HL-60 (cell line): ENCODE results near the gene NFIA.

Experiments used
- DNase-seq, 2 experiments: peaks; one replicate each; pipeline ENCODE4 v3.0.0-alpha.2; 2010 to 2020; ENCODE audit warnings: low read depth in 1 of 2, low spot score in 1 of 2
- H3K27ac ChIP-seq: fragments of 250-450 bp; sonication (Bioruptor Pico); replicated peaks from 2 replicates; pipeline ENCODE4 v1.5.1; 2020; ENCODE audit warnings: mild to moderate bottlenecking, moderate library complexity
- H3K27me3 ChIP-seq: fragments of 250-450 bp; sonication (Bioruptor Pico); 2 replicates; pipeline ENCODE4 v1.5.1; 2021; ENCODE audit warnings: mild to moderate bottlenecking, moderate library complexity; ENCODE audit not compliant: insufficient read depth, poor library complexity, severe bottlenecking
- H3K4me3 ChIP-seq: replicated peaks from 2 replicates; pipeline ENCODE4 v1.5.1; 2011; ENCODE audit warnings: mild to moderate bottlenecking, control low read depth, low read length; ENCODE audit not compliant: insufficient read depth
- CTCF ChIP-seq: IDR thresholded peaks from one replicate; pipeline ENCODE4 v1.5.1; 2011; ENCODE audit warnings: low read length, control low read depth, inconsistent platforms; ENCODE audit not compliant: insufficient read depth
- GABPA ChIP-seq: IDR thresholded peaks from 2 replicates; pipeline ENCODE4 v1.6.1; 2012; ENCODE audit warnings: low read depth
- POLR2AphosphoS5 ChIP-seq: IDR thresholded peaks from 2 replicates; pipeline ENCODE4 v1.6.1; 2012; ENCODE audit warnings: low read depth
- SPI1 ChIP-seq: IDR thresholded peaks from 2 replicates; pipeline ENCODE4 v1.6.1; 2012; ENCODE audit warnings: low read depth, mild to moderate bottlenecking, borderline replicate concordance
- TF ChIP-seq, protein P1 (sequence below): IDR thresholded peaks from 2 replicates; pipeline ENCODE4 v1.6.1; 2012; ENCODE audit warnings: low read depth; ENCODE audit not compliant: insufficient replicate concordance

The NFIA gene

GRCh38 chr1:61142726-61143500, 60.6 kb downstream of the NFIA start:
- no peak overlapping the region for H3K27ac ChIP-seq
- DNase-seq: no peak
- H3K27me3 ChIP-seq: no peaks in the 10 kb centered on the region
- TF ChIP-seq GABPA (no peak), SPI1 (no peak), POLR2AphosphoS5 (no peak), CTCF (no peak)
- TF ChIP-seq, protein P1, sequence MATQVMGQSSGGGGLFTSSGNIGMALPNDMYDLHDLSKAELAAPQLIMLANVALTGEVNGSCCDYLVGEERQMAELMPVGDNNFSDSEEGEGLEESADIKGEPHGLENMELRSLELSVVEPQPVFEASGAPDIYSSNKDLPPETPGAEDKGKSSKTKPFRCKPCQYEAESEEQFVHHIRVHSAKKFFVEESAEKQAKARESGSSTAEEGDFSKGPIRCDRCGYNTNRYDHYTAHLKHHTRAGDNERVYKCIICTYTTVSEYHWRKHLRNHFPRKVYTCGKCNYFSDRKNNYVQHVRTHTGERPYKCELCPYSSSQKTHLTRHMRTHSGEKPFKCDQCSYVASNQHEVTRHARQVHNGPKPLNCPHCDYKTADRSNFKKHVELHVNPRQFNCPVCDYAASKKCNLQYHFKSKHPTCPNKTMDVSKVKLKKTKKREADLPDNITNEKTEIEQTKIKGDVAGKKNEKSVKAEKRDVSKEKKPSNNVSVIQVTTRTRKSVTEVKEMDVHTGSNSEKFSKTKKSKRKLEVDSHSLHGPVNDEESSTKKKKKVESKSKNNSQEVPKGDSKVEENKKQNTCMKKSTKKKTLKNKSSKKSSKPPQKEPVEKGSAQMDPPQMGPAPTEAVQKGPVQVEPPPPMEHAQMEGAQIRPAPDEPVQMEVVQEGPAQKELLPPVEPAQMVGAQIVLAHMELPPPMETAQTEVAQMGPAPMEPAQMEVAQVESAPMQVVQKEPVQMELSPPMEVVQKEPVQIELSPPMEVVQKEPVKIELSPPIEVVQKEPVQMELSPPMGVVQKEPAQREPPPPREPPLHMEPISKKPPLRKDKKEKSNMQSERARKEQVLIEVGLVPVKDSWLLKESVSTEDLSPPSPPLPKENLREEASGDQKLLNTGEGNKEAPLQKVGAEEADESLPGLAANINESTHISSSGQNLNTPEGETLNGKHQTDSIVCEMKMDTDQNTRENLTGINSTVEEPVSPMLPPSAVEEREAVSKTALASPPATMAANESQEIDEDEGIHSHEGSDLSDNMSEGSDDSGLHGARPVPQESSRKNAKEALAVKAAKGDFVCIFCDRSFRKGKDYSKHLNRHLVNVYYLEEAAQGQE: no peak
- H3K4me3 ChIP-seq: no peak overlapping the region

- Histone ChIP-seq H3K27me3 (no peaks in the 10 kb centered on the region), H3K4me3 (no peak overlapping the region), H3K27ac (no peak overlapping the region)
- no peak for TF ChIP-seq SPI1
- no peak for TF ChIP-seq GABPA
- no peak for TF ChIP-seq POLR2AphosphoS5
- no peak for DNase-seq
These were observed 61.6 kb downstream of the NFIA start for GRCh38 chr1:61143821-61144424.

DNA sequence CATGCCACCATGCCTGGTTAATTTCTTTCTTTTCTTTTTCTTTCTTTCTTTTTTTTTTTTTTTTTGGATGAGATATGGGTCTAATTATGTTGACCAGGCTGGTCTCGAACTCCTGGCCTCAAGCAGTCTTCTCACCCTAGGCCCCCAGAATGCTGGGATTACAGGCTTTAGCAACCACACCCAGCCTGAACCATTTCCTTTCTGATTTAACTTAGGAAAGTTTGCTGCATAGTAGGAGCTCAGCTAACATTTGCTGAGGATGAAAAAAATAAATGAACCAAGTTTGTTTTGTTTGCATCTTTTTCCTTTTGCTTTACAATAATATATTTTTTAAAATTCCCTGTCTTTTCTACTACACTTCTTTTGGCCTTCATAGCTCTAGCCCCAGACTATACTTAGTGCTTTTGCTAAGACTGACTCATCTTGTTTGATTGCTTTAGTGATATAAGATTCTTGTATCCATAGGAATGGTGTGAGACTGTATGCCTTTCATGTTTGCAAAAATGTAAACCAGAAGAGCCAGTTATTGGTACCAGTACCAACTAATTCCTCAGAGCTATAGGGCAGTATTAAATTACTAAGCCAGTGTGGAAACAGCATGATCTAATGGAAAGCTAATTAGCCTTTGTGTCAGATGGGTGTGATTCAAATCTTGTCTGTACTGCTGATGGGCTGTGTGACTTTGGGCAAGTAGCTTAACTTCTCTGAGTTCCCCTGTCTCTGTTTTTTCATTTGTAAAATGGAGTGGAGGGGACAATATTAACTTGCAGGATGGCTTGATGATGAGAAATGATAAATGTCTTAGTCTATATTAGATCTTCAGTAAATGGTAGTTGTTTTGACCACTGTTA, 66.9 kb downstream of the NFIA start:
- Histone ChIP-seq H3K27ac (no peak overlapping the region), H3K27me3 (no peaks in the 10 kb centered on the region), H3K4me3 (no peak overlapping the region)
- TF ChIP-seq GABPA (no peak), SPI1 (no peak), CTCF (no peak), POLR2AphosphoS5 (no peak)
- TF ChIP-seq, protein P1: no peak
- DNase-seq: no peak

GRCh38 chr1:61151565-61151964, 69.2 kb downstream of the NFIA start:
- Histone ChIP-seq H3K27me3 (no peaks in the 10 kb centered on the region), H3K4me3 (no peak overlapping the region), H3K27ac (no peak overlapping the region)
- TF ChIP-seq, protein P1: no peak
- no peak for TF ChIP-seq GABPA
- no peak for TF ChIP-seq SPI1
- no peak for TF ChIP-seq POLR2AphosphoS5
- no peak for TF ChIP-seq CTCF
- DNase-seq: no peak
